OCI-LY7 (cell line): ENCODE data around the gene DOCK4. TPM values are rescaled to one million over a fixed set of nuclear protein-coding genes. Genes with fewer than 3 reads are reported as not detected.

Experiments used
- BruUV-seq: library from RNA; stranded (reverse); fragments of 400-500 nt; replicated peaks from 2 replicates; lab custom pipeline; 2021; lab: Mats Ljungman, UMichigan
- CTCF ChIA-PET: fragments of 300-600 bp; sonication (Branson Sonifier 250); formaldehyde crosslinking; loops from one replicate; lab custom pipeline; 2022; ENCODE audit warnings: antibody characterized with exemption; ENCODE audit not compliant: unreplicated experiment; lab: Charles Lee
- POLR2A ChIA-PET: fragments of 300-600 bp; sonication (Branson Sonifier 250); formaldehyde crosslinking; loops from one replicate; lab custom pipeline; 2022; ENCODE audit warnings: antibody characterized with exemption; lab: Charles Lee
- DNase-seq: peaks from one replicate; pipeline ENCODE4 v3.0.0-alpha.2; 2015; ENCODE audit warnings: low spot score
- H2AFZ ChIP-seq: fragments of 200-600 bp; sonication (generic), shearing (Covaris generic); 2 replicates; pipeline ENCODE4 v1.6.1; 2014; ENCODE audit warnings: mild to moderate bottlenecking, antibody characterized with exemption, low read length, moderate library complexity
- H3K27ac ChIP-seq: fragments of 200-600 bp; sonication (generic); 2 replicates; pipeline ENCODE4 v1.5.1; 2014; ENCODE audit warnings: mixed run types, low read depth, mild to moderate bottlenecking, moderate library complexity, low read length, inconsistent platforms; ENCODE audit not compliant: poor library complexity, severe bottlenecking
- H3K36me3 ChIP-seq: fragments of 200-600 bp; sonication (generic); 2 replicates; pipeline ENCODE4 v1.6.1; 2014; ENCODE audit warnings: mild to moderate bottlenecking, antibody characterized with exemption, low read length, moderate library complexity, mixed read lengths; ENCODE audit not compliant: insufficient read depth
- H3K4me1 ChIP-seq: fragments of 200-600 bp; sonication (generic); 2 replicates; pipeline ENCODE4 v1.5.1; 2014; ENCODE audit warnings: mild to moderate bottlenecking, low read length; ENCODE audit not compliant: insufficient read depth, poor library complexity, severe bottlenecking
- H3K4me2 ChIP-seq: fragments of 200-600 bp; sonication (generic); 2 replicates; pipeline ENCODE4 v1.6.1; 2014; ENCODE audit warnings: mild to moderate bottlenecking, low read length
- H3K4me3 ChIP-seq: fragments of 200-600 bp; sonication (generic); 2 replicates; pipeline ENCODE4 v1.5.1; 2014; ENCODE audit warnings: mild to moderate bottlenecking, low read depth, low read length; ENCODE audit not compliant: poor library complexity, severe bottlenecking
- H3K79me2 ChIP-seq: fragments of 200-600 bp; sonication (generic); 2 replicates; pipeline ENCODE4 v1.6.1; 2016; ENCODE audit warnings: low read depth, mild to moderate bottlenecking, low read length, moderate library complexity, mixed read lengths; ENCODE audit not compliant: insufficient read depth
- H3K9me2 ChIP-seq: fragments of 200-600 bp; sonication (generic); 2 replicates; pipeline ENCODE4 v1.6.1; 2016; ENCODE audit warnings: mild to moderate bottlenecking, low read length, mixed read lengths; ENCODE audit not compliant: insufficient read depth
- H3K9me3 ChIP-seq: fragments of 200-600 bp; sonication (generic); 2 replicates; pipeline ENCODE4 v1.6.1; 2014; ENCODE audit warnings: mild to moderate bottlenecking, mixed run types, low read length, mixed read lengths
- H4K20me1 ChIP-seq: fragments of 200-600 bp; sonication (generic); 2 replicates; pipeline ENCODE4 v1.6.1; 2014; ENCODE audit warnings: mild to moderate bottlenecking, antibody characterized with exemption, low read length, moderate library complexity, mixed read lengths; ENCODE audit not compliant: insufficient read depth
- CTCF ChIP-seq: fragments of 200-600 bp; sonication (generic); conservative IDR thresholded peaks from 2 replicates; pipeline ENCODE4 v1.5.1; 2014; ENCODE audit warnings: mild to moderate bottlenecking, antibody characterized with exemption, low read length, moderate library complexity, mixed read lengths
- EZH2phosphoT487 ChIP-seq: fragments of 200-600 bp; sonication (generic); IDR thresholded peaks from 2 replicates; pipeline ENCODE4 v1.6.1; 2018; ENCODE audit warnings: low read depth, borderline replicate concordance, mild to moderate bottlenecking, mixed run types, antibody characterized with exemption, low read length, moderate library complexity, mixed read lengths
- intact Hi-C: fragments of 100-400 bp; cut with micrococcal nuclease; formaldehyde crosslinking; loops from one replicate; pipeline ENCODE4 v1.10.0; 2022; ENCODE audit not compliant: unreplicated experiment
- total RNA-seq, 2 experiments: library from RNA; depleted of rRNA in 1 of 2; stranded (reverse); fragments of >200 nt in 1 of 2; shearing (Covaris generic) in 1 of 2; gene quantifications; 2 replicates each; pipeline ENCODE4 v1.2.3, GENCODE V29; 2014 to 2022

Gene DOCK4
- total RNA-seq, 2 experiments from 2014 or later, result 0.91 to 4.9 TPM

GRCh38 chr7:111827863-111828504 is 378.2 kb downstream of the DOCK4 start:
- Histone ChIP-seq H3K27ac (no peak overlapping the region), H4K20me1 (no peaks in the 10 kb centered on the region), H3K79me2 (no peaks in the 10 kb centered on the region), H3K4me2 (no peak overlapping the region), H3K36me3 (no peaks in the 10 kb centered on the region), H2AFZ (no peak overlapping the region), H3K4me1 (no peaks in the 10 kb centered on the region), H3K9me2 (no peaks in the 10 kb centered on the region), H3K4me3 (no peak overlapping the region), H3K9me3 (no peaks in the 10 kb centered on the region)
- CTCF ChIA-PET, result interaction anchor here (0.5 kb wide), 1 partner anchor 1576 kb away, joined by 8 read pairs; no protein-coding TSS in a partner anchor
- POLR2A ChIA-PET, result interaction anchor here (0.6 kb wide), 1 partner anchor 330 kb away, joined by 3 read pairs; no protein-coding TSS in a partner anchor
- TF ChIP-seq EZH2phosphoT487 (no peak), CTCF (no peak)
- intact Hi-C loops, result no loop called here
- BruUV-seq, result no TSS peak
- DNase-seq, result no peak

GRCh38 chr7:111825046-111825445 is 381.2 kb downstream of the DOCK4 start:
- no peaks in the 10 kb centered on the region for H3K9me3 ChIP-seq
- no peak overlapping the region for H3K4me2 ChIP-seq
- H4K20me1 ChIP-seq, result no peaks in the 10 kb centered on the region
- H3K79me2 ChIP-seq, result no peaks in the 10 kb centered on the region
- no peak for TF ChIP-seq CTCF
- TF ChIP-seq EZH2phosphoT487, result no peak
- no peak for DNase-seq
- no peaks in the 10 kb centered on the region for H3K36me3 ChIP-seq
- no peaks in the 10 kb centered on the region for H3K9me2 ChIP-seq
- intact Hi-C loops, result no loop called here
- ChIA-PET POLR2A (no interaction called here), CTCF (no interaction called here)
- no peaks in the 10 kb centered on the region for H3K4me1 ChIP-seq
- H2AFZ ChIP-seq, result no peak overlapping the region
- no TSS peak for BruUV-seq
- no peak overlapping the region for H3K27ac ChIP-seq
- no peak overlapping the region for H3K4me3 ChIP-seq

GRCh38 chr7:111823826-111824225 is 382.4 kb downstream of the DOCK4 start:
- H3K36me3 ChIP-seq, result no peaks in the 10 kb centered on the region
- H3K9me2 ChIP-seq, result no peaks in the 10 kb centered on the region
- BruUV-seq, result no TSS peak
- no peaks in the 10 kb centered on the region for H3K9me3 ChIP-seq
- no peak overlapping the region for H3K4me2 ChIP-seq
- no peaks in the 10 kb centered on the region for H3K4me1 ChIP-seq
- H3K4me3 ChIP-seq, result no peak overlapping the region
- CTCF ChIA-PET, result no interaction called here
- intact Hi-C loops, result no loop called here
- TF ChIP-seq EZH2phosphoT487 (no peak), CTCF (no peak)
- no peak for DNase-seq
- no peak overlapping the region for H3K27ac ChIP-seq
- H4K20me1 ChIP-seq, result no peaks in the 10 kb centered on the region
- no peak overlapping the region for H2AFZ ChIP-seq
- no peaks in the 10 kb centered on the region for H3K79me2 ChIP-seq
- POLR2A ChIA-PET, result interaction anchor here (0.6 to 1.3 kb wide), 3 partner anchors 30 to 1360 kb away, joined by 3 to 5 read pairs (median 4); no protein-coding TSS in a partner anchor
